ENCODE measurements around the gene FREM1. TPM values are rescaled to one million over a fixed set of nuclear protein-coding genes. Genes with fewer than 3 reads are reported as not detected.

Gene FREM1
- polyA plus RNA-seq, 1 of the 3 experiments (the other 2 are of a cell fraction): 0.26 TPM

DNA sequence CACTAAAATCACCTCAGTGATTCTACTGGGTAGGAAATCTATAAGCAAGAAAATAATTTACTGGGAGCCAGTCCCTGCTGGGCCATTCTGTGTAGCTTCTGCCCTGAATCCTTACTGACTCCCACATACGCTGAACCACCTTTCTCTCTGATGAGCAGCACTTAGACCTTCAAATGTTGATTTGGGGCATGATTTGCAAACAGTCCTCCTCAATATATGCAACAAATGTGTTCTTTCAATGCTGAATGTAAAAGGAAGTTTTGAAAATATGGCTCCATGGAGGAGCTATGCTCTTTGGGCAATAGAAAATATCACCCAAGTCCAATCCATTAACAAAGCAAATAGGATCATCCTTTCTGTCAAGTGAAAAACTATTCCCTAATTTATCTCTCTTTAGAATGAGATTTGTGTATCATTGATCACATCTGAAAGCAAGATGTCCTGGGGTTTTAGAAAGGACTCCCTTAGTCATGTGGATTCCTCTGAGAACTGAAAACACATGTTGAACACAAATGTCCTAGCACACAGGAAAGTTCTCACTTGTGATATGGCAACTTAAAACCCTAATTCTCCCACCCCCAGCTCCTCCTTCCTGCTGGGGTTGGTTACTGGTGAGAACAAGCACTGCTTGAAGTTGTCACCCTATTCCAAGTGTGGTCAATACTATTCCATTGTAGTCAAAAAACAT is 178.8 kb downstream of the FREM1 start:
- Histone ChIP-seq H4K20me1 (ENCODE audit: insufficient read depth) (no peaks in the 10 kb centered on the region), H3K9ac (no peak overlapping the region), H3K9me2 (no peaks in the 10 kb centered on the region), H3K4me2 (no peak overlapping the region), H3K79me2 (ENCODE audit: insufficient read depth) (no peaks in the 10 kb centered on the region), H3K4me1 (ENCODE audit: control insufficient read depth in 1 of 2, insufficient read depth in 2 of 2, low read depth in 1 of 2, low read length in 1 of 2) (no peaks in the 10 kb centered on the region; a peak in 1 of 4 replicates), H2AFZ (ENCODE audit: low read depth) (no peak overlapping the region), H3K27me3 (ENCODE audit: insufficient read depth) (no peaks in the 10 kb centered on the region), H3F3A (replicated peaks; ENCODE audit: insufficient read depth) (no peaks in the 10 kb centered on the region), H3K36me3 (replicated peaks in 1 of 2; ENCODE audit: control insufficient read depth in 1 of 2, insufficient read depth in 2 of 2, low read length in 1 of 2) (no peaks in the 10 kb centered on the region), H3K4me3 (ENCODE audit: low read depth in 2 of 2, low read length in 1 of 2) (no peak overlapping the region), H3K27ac (ENCODE audit: low read depth in 2 of 2, low read length in 1 of 2) (no peak overlapping the region), H3K9me3 (no peaks in the 10 kb centered on the region)
- CTCF ChIA-PET: interaction anchor here (0.6 to 1.7 kb wide), 4 partner anchors 12 to 70 kb away, joined by 3 to 5 read pairs (median 4); no protein-coding TSS in a partner anchor
- WGBS (ENCODE audit: low lambda C conversion rate): 75% methylated on average over 1 of the region's 1 CpG
- DNase-seq: no peak
- POLR2A ChIA-PET: no interaction called here
- TF ChIP-seq, protein P1, sequence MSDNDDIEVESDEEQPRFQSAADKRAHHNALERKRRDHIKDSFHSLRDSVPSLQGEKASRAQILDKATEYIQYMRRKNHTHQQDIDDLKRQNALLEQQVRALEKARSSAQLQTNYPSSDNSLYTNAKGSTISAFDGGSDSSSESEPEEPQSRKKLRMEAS (IDR thresholded peaks at IDR 0.05; ENCODE audit: low read depth): no peak
- TF ChIP-seq POLR2AphosphoS5 (IDR thresholded peaks at IDR 0.05; ENCODE audit: low read depth, low read length): no peak
- TF ChIP-seq RAD21 (IDR thresholded peaks at IDR 0.05; ENCODE audit: low read length): no peak
- TF ChIP-seq SMC3 (IDR thresholded peaks at IDR 0.05; ENCODE audit: low read depth, low read length): no peak
- TF ChIP-seq, protein P2, sequence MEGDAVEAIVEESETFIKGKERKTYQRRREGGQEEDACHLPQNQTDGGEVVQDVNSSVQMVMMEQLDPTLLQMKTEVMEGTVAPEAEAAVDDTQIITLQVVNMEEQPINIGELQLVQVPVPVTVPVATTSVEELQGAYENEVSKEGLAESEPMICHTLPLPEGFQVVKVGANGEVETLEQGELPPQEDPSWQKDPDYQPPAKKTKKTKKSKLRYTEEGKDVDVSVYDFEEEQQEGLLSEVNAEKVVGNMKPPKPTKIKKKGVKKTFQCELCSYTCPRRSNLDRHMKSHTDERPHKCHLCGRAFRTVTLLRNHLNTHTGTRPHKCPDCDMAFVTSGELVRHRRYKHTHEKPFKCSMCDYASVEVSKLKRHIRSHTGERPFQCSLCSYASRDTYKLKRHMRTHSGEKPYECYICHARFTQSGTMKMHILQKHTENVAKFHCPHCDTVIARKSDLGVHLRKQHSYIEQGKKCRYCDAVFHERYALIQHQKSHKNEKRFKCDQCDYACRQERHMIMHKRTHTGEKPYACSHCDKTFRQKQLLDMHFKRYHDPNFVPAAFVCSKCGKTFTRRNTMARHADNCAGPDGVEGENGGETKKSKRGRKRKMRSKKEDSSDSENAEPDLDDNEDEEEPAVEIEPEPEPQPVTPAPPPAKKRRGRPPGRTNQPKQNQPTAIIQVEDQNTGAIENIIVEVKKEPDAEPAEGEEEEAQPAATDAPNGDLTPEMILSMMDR (IDR thresholded peaks at IDR 0.05): no peak
- TF ChIP-seq, protein P3, sequence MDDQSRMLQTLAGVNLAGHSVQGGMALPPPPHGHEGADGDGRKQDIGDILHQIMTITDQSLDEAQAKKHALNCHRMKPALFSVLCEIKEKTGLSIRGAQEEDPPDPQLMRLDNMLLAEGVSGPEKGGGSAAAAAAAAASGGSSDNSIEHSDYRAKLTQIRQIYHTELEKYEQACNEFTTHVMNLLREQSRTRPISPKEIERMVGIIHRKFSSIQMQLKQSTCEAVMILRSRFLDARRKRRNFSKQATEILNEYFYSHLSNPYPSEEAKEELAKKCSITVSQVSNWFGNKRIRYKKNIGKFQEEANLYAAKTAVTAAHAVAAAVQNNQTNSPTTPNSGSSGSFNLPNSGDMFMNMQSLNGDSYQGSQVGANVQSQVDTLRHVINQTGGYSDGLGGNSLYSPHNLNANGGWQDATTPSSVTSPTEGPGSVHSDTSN (IDR thresholded peaks at IDR 0.05): no peak
- TF ChIP-seq, protein P4, sequence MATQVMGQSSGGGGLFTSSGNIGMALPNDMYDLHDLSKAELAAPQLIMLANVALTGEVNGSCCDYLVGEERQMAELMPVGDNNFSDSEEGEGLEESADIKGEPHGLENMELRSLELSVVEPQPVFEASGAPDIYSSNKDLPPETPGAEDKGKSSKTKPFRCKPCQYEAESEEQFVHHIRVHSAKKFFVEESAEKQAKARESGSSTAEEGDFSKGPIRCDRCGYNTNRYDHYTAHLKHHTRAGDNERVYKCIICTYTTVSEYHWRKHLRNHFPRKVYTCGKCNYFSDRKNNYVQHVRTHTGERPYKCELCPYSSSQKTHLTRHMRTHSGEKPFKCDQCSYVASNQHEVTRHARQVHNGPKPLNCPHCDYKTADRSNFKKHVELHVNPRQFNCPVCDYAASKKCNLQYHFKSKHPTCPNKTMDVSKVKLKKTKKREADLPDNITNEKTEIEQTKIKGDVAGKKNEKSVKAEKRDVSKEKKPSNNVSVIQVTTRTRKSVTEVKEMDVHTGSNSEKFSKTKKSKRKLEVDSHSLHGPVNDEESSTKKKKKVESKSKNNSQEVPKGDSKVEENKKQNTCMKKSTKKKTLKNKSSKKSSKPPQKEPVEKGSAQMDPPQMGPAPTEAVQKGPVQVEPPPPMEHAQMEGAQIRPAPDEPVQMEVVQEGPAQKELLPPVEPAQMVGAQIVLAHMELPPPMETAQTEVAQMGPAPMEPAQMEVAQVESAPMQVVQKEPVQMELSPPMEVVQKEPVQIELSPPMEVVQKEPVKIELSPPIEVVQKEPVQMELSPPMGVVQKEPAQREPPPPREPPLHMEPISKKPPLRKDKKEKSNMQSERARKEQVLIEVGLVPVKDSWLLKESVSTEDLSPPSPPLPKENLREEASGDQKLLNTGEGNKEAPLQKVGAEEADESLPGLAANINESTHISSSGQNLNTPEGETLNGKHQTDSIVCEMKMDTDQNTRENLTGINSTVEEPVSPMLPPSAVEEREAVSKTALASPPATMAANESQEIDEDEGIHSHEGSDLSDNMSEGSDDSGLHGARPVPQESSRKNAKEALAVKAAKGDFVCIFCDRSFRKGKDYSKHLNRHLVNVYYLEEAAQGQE (IDR thresholded peaks at IDR 0.05; ENCODE audit: low read depth, low read length): no peak
- no peak for TF ChIP-seq TCF12 (IDR thresholded peaks at IDR 0.05)
- TF ChIP-seq GATA2 (CRISPR knock-in tag; IDR thresholded peaks at IDR 0.05): no peak
- no peak for TF ChIP-seq ELF1 (IDR thresholded peaks at IDR 0.05)
- TF ChIP-seq FOSL2 (IDR thresholded peaks at IDR 0.05; ENCODE audit: borderline replicate concordance, low read depth): no peak
- no peak for TF ChIP-seq MXI1 (IDR thresholded peaks at IDR 0.05; ENCODE audit: low read depth, low read length)
- TF ChIP-seq GABPA (IDR thresholded peaks at IDR 0.05; ENCODE audit: low read depth): no peak
- TF ChIP-seq, protein P5, sequence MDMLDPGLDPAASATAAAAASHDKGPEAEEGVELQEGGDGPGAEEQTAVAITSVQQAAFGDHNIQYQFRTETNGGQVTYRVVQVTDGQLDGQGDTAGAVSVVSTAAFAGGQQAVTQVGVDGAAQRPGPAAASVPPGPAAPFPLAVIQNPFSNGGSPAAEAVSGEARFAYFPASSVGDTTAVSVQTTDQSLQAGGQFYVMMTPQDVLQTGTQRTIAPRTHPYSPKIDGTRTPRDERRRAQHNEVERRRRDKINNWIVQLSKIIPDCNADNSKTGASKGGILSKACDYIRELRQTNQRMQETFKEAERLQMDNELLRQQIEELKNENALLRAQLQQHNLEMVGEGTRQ (IDR thresholded peaks at IDR 0.05; ENCODE audit: borderline replicate concordance, low read depth, low read length): no peak
